ENCODE data around the gene AP1B1.

DNA sequence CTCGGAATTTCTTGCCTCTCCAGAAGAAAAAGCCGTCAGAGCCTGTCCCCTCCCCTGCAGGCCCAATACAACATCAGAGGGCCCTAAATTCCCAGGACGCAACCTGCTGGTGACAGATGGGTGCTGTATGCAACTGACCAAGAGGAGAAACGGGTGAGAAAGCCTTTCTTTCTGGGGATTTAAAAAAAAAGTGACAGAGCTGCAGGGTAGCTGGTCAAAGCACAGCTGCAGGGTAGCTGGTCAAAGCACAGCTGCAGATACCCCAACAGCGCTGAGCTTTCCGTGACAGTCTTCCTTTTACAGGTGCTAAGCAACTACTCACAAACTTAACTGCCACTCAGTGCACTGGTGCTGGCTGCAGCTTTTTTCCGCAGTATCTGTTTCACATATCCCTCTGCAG lies 17.8 kb downstream of the AP1B1 start:
- TF ChIP-seq CTCF (optimal IDR thresholded peaks at IDR 0.05 in 1 of 3, IDR thresholded peaks at IDR 0.05 in 1 of 3, conservative IDR thresholded peaks at IDR 0.05 in 1 of 3; ENCODE audit: extremely low read depth in 1 of 3, insufficient read depth in 2 of 3, low read length in 3 of 3) = no peak
- no peak for TF ChIP-seq EZH2 (IDR thresholded peaks at IDR 0.05; ENCODE audit: low read length)

Measured in keratinocyte (primary cell).